ENCODE results near the gene OR51V1.
"Not testable (repeated sequence)": the region's sequence is repeated elsewhere in the genome, so short reads cannot be mapped to it uniquely, and the experiment has no call there.

GRCh38 chr11:5249807-5250396, 49.4 kb upstream of the OR51V1 start, which contains the start of gene HBG1:
- TF ChIP-seq, protein P1, sequence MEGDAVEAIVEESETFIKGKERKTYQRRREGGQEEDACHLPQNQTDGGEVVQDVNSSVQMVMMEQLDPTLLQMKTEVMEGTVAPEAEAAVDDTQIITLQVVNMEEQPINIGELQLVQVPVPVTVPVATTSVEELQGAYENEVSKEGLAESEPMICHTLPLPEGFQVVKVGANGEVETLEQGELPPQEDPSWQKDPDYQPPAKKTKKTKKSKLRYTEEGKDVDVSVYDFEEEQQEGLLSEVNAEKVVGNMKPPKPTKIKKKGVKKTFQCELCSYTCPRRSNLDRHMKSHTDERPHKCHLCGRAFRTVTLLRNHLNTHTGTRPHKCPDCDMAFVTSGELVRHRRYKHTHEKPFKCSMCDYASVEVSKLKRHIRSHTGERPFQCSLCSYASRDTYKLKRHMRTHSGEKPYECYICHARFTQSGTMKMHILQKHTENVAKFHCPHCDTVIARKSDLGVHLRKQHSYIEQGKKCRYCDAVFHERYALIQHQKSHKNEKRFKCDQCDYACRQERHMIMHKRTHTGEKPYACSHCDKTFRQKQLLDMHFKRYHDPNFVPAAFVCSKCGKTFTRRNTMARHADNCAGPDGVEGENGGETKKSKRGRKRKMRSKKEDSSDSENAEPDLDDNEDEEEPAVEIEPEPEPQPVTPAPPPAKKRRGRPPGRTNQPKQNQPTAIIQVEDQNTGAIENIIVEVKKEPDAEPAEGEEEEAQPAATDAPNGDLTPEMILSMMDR (IDR thresholded peaks at IDR 0.05; ENCODE audit: low read depth, low read length), result not testable (repeated sequence)
- TF ChIP-seq POLR2A (IDR thresholded peaks at IDR 0.05; ENCODE audit: extremely low read depth, insufficient read length); MAX (IDR thresholded peaks at IDR 0.05; ENCODE audit: low read depth, low read length); MYC (IDR thresholded peaks at IDR 0.05; ENCODE audit: low read depth, low read length): not testable (repeated sequence)

Data from NB4 (cell line).